ENCODE results near the gene S100A2. TPM values are rescaled to one million over a fixed set of nuclear protein-coding genes. Genes with fewer than 3 reads are reported as not detected.

S100A2 gene
- total RNA-seq, 3 donors from 2014 or later: 0.33 to 5.4 TPM; not detected in 1

DNA sequence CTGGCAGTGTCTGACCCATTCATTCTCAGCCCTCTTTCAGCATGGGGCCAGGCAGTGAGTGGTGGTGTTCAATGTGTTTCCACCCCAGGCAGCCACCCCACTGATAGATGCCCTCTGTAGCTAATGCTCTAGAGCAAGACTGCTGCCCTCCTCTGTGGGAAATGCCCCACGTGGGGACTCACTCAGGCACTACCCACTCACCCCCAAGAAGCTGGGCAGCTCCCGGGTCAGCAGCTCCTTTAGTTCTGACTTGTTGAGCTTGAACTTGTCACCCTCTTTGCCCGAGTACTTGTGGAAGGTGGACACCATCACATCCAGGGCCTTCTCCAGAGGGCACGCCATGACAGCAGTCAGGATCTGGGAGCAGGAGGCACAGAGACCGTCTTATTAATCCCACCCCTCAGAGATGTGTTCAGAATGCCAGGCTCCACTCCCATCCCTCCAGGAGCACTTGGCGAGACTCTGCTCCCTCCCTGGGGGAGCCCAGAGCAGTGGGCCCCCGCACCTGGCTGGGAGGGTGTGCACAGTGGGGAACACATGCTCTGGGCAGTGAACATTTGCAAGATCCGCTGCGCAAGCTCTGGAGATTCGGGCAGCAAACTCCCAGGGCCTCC lies 21.1 kb downstream of the S100A2 start:
- H3K4me1 ChIP-seq: peaks cover 11 to 46% of the 10 kb centered on the region in 2 donors
- no peak for TF ChIP-seq POLR2AphosphoS5 (IDR thresholded peaks at IDR 0.05)
- TF ChIP-seq, protein P1, sequence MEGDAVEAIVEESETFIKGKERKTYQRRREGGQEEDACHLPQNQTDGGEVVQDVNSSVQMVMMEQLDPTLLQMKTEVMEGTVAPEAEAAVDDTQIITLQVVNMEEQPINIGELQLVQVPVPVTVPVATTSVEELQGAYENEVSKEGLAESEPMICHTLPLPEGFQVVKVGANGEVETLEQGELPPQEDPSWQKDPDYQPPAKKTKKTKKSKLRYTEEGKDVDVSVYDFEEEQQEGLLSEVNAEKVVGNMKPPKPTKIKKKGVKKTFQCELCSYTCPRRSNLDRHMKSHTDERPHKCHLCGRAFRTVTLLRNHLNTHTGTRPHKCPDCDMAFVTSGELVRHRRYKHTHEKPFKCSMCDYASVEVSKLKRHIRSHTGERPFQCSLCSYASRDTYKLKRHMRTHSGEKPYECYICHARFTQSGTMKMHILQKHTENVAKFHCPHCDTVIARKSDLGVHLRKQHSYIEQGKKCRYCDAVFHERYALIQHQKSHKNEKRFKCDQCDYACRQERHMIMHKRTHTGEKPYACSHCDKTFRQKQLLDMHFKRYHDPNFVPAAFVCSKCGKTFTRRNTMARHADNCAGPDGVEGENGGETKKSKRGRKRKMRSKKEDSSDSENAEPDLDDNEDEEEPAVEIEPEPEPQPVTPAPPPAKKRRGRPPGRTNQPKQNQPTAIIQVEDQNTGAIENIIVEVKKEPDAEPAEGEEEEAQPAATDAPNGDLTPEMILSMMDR (IDR thresholded peaks at IDR 0.05): no peak
- no peak for TF ChIP-seq POLR2A (IDR thresholded peaks at IDR 0.05)
- no peak for DNase-seq (ENCODE audit: low spot score in 2 of 2)

DNA sequence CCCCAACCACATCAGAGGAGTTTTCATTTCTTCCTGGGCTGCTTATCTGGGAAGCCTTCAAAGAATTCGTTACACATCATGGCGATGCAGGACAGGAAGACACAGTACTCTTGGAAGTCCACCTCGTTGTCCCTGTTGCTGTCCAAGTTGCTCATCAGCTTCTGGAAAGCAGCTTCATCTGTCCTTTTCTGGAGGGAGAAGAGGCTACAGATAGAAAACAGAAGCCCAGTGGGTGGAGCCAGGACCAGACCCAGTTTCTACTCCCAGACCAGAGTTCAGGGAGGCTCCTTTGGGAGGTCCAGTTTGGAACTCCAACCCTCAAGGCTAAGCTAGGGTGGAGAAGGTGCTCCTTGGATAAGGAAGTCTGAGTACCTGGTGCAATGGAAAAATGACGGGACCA lies 21.9 kb downstream of the S100A2 start:
- Histone ChIP-seq H3K4me3 (peak overlapping the region; percentile 37 to 62 (median 56)), H3K4me1 (peaks cover 11 to 39% of the 10 kb centered on the region in 2 donors), H3K9me3 (no peaks in the 10 kb centered on the region), H3K27me3 (no peaks in the 10 kb centered on the region), H3K36me3 (no peaks in the 10 kb centered on the region), H3K27ac (peak overlapping the region; percentile 89 to 94)
- TF ChIP-seq, protein P1 (IDR thresholded peaks at IDR 0.05): no peak
- intact Hi-C loops (cut with DNase I; ENCODE audit: low total_unique reads): no loop called here
- DNase-seq (ENCODE audit: low spot score in 2 of 2): no peak

More for the DNA sequence above, 21.1 kb downstream of the S100A2 start:
- no peaks in the 10 kb centered on the region for H3K36me3 ChIP-seq
- intact Hi-C loops (cut with DNase I; ENCODE audit: low total_unique reads): no loop called here
- H3K9me3 ChIP-seq: no peaks in the 10 kb centered on the region
- peak overlapping the region; percentile 89 to 94 for H3K27ac ChIP-seq
- H3K27me3 ChIP-seq: no peaks in the 10 kb centered on the region
- H3K4me3 ChIP-seq: peak overlapping the region; percentile 37 to 62 (median 56)

DNA sequence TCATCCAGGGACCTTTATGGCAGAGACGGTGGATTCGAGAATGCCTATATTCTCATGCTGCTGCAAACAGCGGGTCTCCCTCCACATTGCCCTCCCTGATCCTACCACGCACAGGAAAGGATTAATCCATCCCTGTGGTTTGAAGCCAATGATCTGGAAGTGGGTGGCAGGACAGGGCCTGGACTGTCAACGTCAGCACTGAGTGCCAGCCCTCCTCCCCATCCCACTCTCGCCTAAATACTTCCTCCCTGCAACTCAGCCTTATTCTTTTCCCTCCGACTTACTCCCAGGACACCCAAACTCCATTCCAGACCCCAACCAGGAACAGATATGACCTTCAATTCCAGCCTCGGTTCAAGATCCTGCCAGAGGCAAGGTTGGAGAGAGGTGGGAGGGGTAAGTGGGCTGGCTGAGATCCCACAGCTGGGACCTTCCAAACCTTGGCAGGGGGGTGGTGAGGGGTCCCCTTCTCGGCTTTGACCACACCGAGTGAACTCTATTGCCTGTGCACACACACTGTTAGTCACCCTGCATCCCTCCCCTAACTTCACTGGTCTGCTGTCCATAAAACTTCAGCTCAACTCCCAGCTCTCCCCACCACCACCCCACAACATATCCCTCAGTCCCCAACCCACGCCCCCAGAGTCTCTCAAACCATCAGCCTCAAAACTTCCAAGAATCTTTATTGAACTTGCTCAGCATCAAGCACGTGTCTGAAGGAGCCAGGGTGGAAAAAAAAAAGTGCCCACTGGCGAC lies 22.5 kb downstream of the S100A2 start:
- Histone ChIP-seq H3K27ac (peak overlapping the region; percentile 89 to 94), H3K4me3 (peak overlapping the region in 1 of 3 donors; percentile 62), H3K9me3 (no peaks in the 10 kb centered on the region), H3K36me3 (no peaks in the 10 kb centered on the region), H3K27me3 (no peaks in the 10 kb centered on the region), H3K4me1 (peaks cover 11 to 36% of the 10 kb centered on the region in 2 donors)
- DNase-seq (ENCODE audit: low spot score in 2 of 2): no peak
- no peak for TF ChIP-seq POLR2AphosphoS5 (IDR thresholded peaks at IDR 0.05)
- no peak for TF ChIP-seq POLR2A (IDR thresholded peaks at IDR 0.05)
- intact Hi-C loops (cut with DNase I; ENCODE audit: low total_unique reads): no loop called here

DNA sequence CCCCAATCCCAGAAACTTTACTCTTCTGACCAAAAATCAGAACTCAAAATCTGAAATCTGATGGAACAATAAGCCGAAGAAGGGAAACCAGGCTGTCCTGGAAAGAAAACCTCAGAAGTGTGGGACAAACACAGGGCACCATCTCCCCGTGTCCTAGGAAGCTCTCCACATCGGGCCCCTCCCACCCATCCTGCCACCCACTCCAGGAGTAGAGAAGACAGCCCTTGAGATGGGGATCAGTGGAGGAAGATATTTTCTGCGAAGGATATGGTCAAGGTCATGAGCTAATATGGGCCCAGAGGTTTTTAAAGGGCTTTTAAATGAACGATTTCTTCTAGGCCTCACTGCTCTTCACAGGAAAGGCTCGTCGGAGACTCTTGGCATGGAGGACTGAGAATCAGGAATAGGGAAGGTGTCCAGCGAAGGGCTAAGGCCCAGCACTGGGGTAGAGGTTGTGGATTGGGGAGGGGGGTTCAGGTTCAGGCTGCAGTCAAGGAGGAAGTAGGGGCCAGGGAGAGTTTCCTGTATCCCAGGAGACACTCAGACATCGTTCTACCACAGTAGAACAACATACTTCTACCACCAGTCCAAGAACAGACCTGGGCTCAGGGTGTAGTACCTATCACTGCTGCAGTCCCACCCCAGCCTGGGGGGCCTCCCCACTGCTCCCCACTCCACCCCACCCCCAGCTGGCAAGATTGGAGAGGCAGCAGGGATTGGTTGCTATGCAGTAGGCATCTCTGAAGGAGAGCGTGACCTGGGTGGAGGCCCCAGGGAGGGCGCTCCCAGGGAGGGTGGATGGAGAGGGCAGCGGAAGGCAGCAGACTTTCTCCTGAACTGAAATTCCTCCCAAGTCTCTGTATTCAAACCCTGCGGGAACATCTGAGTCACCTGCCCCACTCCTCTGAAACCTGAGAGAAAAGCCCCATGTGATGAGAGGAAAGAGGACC lies 23.7 kb downstream of the S100A2 start:
- H3K36me3 ChIP-seq: no peaks in the 10 kb centered on the region
- H3K4me3 ChIP-seq: no peak overlapping the region
- H3K27me3 ChIP-seq: no peaks in the 10 kb centered on the region
- TF ChIP-seq POLR2AphosphoS5 (IDR thresholded peaks at IDR 0.05): no peak
- TF ChIP-seq, protein P1 (IDR thresholded peaks at IDR 0.05): no peak
- no peak for TF ChIP-seq POLR2A (IDR thresholded peaks at IDR 0.05)
- H3K27ac ChIP-seq: peak overlapping the region; percentile 62 to 94
- H3K9me3 ChIP-seq: no peaks in the 10 kb centered on the region
- no peak for DNase-seq (ENCODE audit: low spot score in 2 of 2)
- intact Hi-C loops (cut with DNase I; ENCODE audit: low total_unique reads): no loop called here
- peaks cover 6 to 36% of the 10 kb centered on the region in 2 donors for H3K4me1 ChIP-seq
